Measurements from ENCODE around the gene HLA-E. TPM values are rescaled to one million over a fixed set of nuclear protein-coding genes. Genes with fewer than 3 reads are reported as not detected.

Gene HLA-E
- total and polyA plus RNA-seq, 2 donors (not counting 3 experiments of a cell fraction or from before 2014, with no cell fraction given): 271 to 298 TPM

GRCh38 chr6:30537931-30538330, 48.6 kb downstream of the HLA-E start:
- Histone ChIP-seq H3K79me2 (ENCODE audit: control insufficient read depth, insufficient read depth, low read length) (no peaks in the 10 kb centered on the region), H3K9me3 (replicated peaks; ENCODE audit: control insufficient read depth, insufficient read depth, low read length) (no peaks in the 10 kb centered on the region), H2AFZ (ENCODE audit: low read depth, low read length) (no peak overlapping the region), H3K4me3 (replicated peaks in 1 of 3; ENCODE audit: insufficient read depth in 1 of 3, low read depth in 1 of 3, low read length in 3 of 3) (no peak overlapping the region), H3K27ac (ENCODE audit: insufficient read depth, low read depth, low read length) (no peak overlapping the region), H3K27me3 (ENCODE audit: control insufficient read depth in 2 of 2, insufficient read depth in 2 of 2, low read length in 2 of 2) (no peaks in the 10 kb centered on the region), H3K9ac (replicated peaks; ENCODE audit: extremely low read depth, insufficient read depth, low read length) (no peak overlapping the region), H3K4me2 (ENCODE audit: insufficient read depth, low read length) (no peak overlapping the region), H3K9me1 (replicated peaks; ENCODE audit: control insufficient read depth, extremely low read depth, insufficient read depth, low read length) (no peaks in the 10 kb centered on the region), H4K20me1 (replicated peaks; ENCODE audit: control insufficient read depth, extremely low read depth, insufficient read depth, low read length) (no peaks in the 10 kb centered on the region), H3K4me1 (ENCODE audit: control insufficient read depth, extremely low read depth, insufficient read depth, low read length) (peaks cover 14% of the 10 kb centered on the region), H3K36me3 (ENCODE audit: control insufficient read depth in 2 of 2, extremely low read depth in 1 of 2, insufficient read depth in 2 of 2, low read length in 2 of 2) (no peaks in the 10 kb centered on the region)
- no peak for TF ChIP-seq MYC (IDR thresholded peaks at IDR 0.05; ENCODE audit: low read depth, low read length)
- TF ChIP-seq FOS (IDR thresholded peaks at IDR 0.05; ENCODE audit: borderline replicate concordance, insufficient read depth, low read length): no peak
- no peak for TF ChIP-seq CTCF (IDR thresholded peaks at IDR 0.05; ENCODE audit: extremely low read depth in 1 of 2, insufficient read depth in 1 of 2, low read depth in 1 of 2, low read length in 2 of 2)
- TF ChIP-seq JUN (IDR thresholded peaks at IDR 0.05; ENCODE audit: borderline replicate concordance, insufficient read depth, insufficient read length, low read depth): no peak
- TF ChIP-seq GATA2 (IDR thresholded peaks at IDR 0.05; ENCODE audit: insufficient read depth, insufficient read length, low read depth, low read length): no peak
- TF ChIP-seq POLR2A (IDR thresholded peaks at IDR 0.05; ENCODE audit: low read depth, low read length): no peak
- TF ChIP-seq POLR2AphosphoS5 (IDR thresholded peaks at IDR 0.05; ENCODE audit: insufficient read depth, low read depth, low read length): no peak
- no peak for TF ChIP-seq MAX (IDR thresholded peaks at IDR 0.05; ENCODE audit: insufficient read depth, insufficient read length)
- no peak for TF ChIP-seq EZH2 (IDR thresholded peaks at IDR 0.05; ENCODE audit: borderline replicate concordance, low read depth, low read length, severe bottlenecking)
- dilution Hi-C loops (cut with MboI; ENCODE audit: extremely low pct_ligation_motif_present, low sequenced_read_pairs): no loop called here
- intact Hi-C loops (cut with micrococcal nuclease): no loop called here
- FAIRE-seq (no peak), DNase-seq (ENCODE audit: low read depth, low spot score) (no peak)
- BruUV-seq (replicated peaks): no TSS peak
- ChIA-PET POLR2A (no interaction called here), CTCF (interaction anchor here (1.0 kb wide), 1 partner anchor 59 kb away, joined by 3 read pairs; no protein-coding TSS in a partner anchor)
